ENCODE measurements around the gene VKORC1.
A peak's percentile ranks its signal among the peaks of the same experiment; 100 is the strongest.
"Not testable (repeated sequence)": the region's sequence is repeated elsewhere in the genome, so short reads cannot be mapped to it uniquely, and the experiment has no call there.

The VKORC1 gene

DNA sequence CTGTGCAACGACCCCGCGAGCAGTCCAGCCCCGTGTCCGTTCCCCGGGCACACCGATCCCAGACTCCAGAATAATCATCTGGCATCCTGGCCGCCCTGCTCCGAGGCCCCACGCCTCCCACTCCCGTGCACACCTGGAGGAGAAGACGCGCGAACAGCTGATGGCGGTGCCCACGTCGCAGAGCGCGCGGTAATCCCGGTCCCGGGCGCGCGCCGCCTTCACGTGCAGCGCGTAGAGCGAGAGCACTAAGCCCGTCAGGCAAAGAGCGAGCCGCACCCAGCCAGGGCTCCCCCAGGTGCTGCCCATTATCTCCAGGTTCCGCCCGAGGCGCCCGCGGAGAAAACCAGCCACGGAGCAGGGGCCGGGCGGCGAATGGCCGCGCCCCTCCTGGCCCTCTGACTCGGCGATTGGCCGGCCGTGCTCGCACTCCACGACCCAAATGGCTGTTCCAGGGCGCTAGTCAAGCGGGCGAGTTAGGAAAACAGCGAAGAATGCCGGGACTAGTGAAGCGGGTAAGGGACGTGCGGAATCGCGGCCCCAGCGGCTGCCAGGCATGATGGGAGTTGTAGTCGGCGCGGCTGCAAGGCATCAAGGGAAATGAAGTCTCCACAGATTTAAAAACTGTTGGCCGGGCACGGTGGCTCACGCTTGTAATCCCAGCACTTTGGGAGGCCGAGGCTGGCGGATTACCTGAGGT is at the start of gene VKORC1:
VKORC1 (minus strand) TSS at position 374 of the 697 bp plus-strand sequence; CDS start at position 306, 68 bp downstream.
- peak; percentile 97 for FAIRE-seq

- FAIRE-seq = no peak
Observed at GRCh38 chr16:31143694-31144148, 49.1 kb upstream of the VKORC1 start.

DNA sequence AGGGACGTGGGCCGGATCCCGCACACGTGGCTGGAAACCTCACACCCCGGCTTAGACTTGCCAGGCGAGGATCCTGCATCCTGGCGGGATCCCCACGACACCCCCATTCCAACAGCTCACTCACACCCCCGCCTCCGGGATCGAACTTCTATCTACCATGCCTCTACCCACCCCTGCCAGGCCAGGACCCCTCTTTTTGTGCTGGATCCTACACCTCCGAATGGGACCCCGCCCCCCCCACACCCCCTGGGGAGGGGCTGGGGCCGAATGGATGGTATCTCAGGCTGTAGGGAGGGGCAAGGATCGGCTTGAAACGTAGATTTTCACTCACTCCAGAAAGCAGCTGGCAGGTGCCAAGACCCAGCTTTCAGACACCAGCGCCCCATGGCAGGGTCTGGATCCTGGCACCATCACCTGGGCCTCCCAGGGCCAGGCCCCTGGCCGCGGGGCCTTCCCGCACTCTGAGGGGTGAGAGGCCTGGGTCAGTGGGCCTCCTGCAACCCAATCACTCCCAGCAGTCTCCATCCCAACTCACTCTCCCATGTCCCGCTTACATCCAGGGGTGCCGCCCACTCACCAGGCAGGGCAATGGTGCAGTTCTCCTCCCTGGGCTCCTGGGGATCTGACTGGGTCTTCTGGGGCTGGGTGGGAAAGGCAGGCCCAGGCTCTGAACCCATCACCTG is 48.6 kb upstream of the VKORC1 start:
- no peak for FAIRE-seq

DNA sequence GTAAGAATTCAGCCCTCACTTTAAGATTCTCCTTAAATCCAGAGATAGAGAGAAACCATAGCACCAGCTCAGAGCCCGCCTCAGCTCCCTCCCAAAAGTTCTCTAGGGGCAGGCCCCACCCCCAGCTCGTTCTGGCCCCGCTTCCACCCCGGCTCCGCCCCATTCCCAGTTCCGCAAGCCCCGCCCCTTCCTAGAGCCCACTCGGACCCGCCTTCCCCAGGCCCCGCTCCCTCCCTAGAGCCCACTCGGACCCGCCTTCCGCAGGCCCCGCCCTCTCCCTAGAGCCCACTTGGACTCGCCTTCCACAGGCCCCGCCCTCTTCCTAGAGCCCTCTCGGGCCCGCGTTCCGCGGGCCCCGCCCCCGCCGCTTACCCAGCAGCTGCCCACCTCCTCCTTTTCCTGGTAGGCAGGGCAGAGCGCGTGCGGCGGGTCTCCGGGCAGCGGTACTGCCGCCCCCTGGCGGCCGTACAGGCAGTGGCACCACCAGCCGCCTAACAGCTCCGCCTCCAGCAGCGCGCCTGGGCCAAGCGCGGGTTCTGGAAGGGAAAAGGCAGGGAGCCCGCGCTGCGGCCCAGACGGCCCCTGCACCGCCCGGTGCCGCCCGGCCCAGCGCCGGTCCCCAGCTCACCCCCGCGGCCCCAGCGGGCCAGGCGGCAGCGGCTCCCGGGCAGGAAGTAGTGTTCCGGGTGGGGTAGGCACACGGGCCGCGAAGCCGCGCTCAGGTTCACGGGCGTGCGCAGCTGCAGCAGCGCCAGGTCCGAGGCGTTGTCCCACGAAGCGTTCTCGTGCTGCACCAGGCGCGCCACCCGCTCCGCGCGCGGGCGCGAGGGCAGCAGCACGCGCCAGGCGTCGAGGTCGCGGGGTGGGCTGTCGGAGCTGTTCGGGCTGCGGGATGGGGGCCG is 47.8 kb upstream of the VKORC1 start:
- FAIRE-seq = peak; percentile 97

- FAIRE-seq = no peak
Observed at GRCh38 chr16:31141489-31142108, 47.0 kb upstream of the VKORC1 start.

GRCh38 chr16:31141071-31141469 is 46.5 kb upstream of the VKORC1 start:
- FAIRE-seq = not testable (repeated sequence)

- FAIRE-seq = no peak
Observed at GRCh38 chr16:31138621-31139578, 44.3 kb upstream of the VKORC1 start.

- not testable (repeated sequence) for FAIRE-seq
Observed at GRCh38 chr16:31136822-31137499, 42.4 kb upstream of the VKORC1 start.

DNA sequence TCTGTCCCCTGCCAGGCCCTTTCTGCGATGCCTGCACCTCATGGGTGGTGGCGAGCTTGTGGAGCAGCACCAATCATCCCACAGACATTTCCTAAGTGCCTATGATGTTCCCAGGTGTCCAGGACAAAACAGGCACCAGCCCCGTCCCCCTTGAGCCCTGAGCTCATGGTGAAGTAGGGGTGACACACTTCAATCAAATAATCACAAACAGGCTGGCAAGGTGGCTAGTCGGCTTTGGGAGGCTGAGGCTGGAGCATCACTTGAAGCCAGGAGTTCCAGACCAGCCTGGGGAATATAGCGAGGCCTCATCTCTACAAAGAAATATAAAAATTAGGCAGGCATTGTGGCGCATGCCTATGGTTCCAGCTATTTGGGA is 41.7 kb upstream of the VKORC1 start:
- FAIRE-seq = no peak

DNA sequence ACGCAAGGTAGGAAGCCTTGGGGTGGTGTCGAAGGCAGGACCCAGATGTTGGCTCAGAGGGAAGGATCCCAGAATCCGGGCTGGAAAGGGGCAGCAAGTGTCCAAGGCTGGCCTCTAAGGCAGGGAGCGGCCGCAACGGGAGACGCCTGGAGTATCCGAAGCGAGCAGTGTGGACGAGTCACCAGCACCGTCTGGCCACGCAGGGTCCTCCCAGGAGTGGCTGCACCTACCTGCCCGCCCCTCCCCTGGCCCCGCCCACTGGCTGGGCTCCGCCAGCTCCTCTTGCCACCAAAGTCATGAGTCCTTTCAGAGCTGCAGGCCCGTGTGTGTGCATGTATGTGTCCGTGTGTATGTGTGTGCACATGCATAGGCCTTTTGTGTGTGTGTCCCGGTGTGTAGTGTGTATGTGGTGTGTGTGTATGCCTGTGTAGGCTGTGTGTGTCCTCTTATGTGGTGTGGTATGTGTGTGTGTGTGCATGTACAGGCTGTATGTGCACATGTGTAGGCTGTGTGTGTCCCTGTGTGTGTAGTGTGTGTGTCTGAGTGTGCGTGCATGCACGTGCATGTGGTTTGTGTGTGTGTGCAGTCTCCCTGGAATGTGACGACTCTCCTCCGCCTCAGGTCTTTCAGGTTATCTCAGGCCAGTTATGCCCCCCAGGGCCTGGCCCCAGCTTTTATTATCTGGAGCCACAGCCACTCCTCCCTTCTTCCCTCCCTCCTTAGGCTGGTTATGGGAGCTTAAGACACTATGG is 41.1 kb upstream of the VKORC1 start, which contains the start of gene PRSS8:
PRSS8 (minus strand) TSS at position 193 of the 752 bp plus-strand sequence. CDS start 229 bp downstream, outside the sequence.
- FAIRE-seq = no peak

- no peak for FAIRE-seq
Observed at GRCh38 chr16:31134625-31135534, 40.3 kb upstream of the VKORC1 start.

DNA sequence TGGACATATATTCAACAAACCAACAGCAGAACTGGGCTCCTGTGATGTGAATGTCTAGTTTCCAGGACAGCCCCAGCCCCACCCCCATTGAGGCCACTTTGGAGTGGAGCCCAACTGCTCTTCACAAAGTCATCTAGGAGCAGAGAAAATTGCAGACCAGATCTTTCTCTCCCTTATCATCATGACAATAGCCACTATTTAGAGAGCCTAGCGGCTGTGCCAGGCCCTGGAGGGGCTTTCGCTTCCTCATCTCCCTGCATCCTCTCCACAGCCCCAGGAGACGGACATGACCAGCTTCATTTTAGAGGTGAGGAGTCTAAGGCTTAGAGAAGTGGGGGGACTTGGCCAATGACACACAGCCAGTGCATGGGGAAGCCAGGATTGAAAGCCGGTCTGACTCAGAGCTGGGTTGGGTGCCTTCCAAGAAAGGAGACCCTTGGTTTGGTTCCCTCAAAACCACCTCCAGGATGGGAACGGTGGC is 39.5 kb upstream of the VKORC1 start:
- FAIRE-seq = no peak

GRCh38 chr16:31133046-31133501 is 38.5 kb upstream of the VKORC1 start:
- FAIRE-seq = no peak

- no peak for FAIRE-seq
Observed at GRCh38 chr16:31132303-31132979, 37.8 kb upstream of the VKORC1 start.

- no peak for FAIRE-seq
Observed at GRCh38 chr16:31131841-31132271, 37.3 kb upstream of the VKORC1 start.

GRCh38 chr16:31131416-31131815 is 36.8 kb upstream of the VKORC1 start:
- no peak for FAIRE-seq

DNA sequence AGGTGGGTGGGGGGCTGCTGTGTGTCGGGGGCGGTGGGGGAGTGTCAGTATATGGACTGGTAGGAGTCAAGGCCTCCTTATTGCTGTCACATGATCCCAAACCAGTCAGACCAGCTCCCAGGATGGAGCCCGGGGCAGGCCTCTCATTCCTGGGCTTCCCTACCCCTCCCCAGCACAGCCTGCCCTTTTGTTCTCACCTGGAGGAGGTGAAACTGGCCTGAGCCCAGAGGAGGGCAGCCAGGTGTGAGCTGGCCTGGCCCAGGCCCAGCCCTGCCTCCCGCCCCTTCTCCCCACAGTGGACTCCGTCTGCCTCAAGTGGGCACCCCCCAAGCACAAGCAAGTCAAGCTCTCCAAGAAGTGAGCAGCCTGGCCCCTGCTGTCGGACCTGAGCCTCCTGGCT is 36.3 kb upstream of the VKORC1 start:
- no peak for FAIRE-seq

GRCh38 chr16:31130336-31130891 is 35.8 kb upstream of the VKORC1 start:
- FAIRE-seq = no peak
